HG02763 (cell line): ENCODE measurements around the gene THADA.

Source experiments
- ATAC-seq: cut with Tn5 transposase; IDR thresholded peaks from one replicate; pipeline ENCODE4 v1.9.1; 2021; ENCODE audit warnings: mild to moderate bottlenecking, moderate library complexity; ENCODE audit not compliant: unreplicated experiment

Gene THADA

DNA sequence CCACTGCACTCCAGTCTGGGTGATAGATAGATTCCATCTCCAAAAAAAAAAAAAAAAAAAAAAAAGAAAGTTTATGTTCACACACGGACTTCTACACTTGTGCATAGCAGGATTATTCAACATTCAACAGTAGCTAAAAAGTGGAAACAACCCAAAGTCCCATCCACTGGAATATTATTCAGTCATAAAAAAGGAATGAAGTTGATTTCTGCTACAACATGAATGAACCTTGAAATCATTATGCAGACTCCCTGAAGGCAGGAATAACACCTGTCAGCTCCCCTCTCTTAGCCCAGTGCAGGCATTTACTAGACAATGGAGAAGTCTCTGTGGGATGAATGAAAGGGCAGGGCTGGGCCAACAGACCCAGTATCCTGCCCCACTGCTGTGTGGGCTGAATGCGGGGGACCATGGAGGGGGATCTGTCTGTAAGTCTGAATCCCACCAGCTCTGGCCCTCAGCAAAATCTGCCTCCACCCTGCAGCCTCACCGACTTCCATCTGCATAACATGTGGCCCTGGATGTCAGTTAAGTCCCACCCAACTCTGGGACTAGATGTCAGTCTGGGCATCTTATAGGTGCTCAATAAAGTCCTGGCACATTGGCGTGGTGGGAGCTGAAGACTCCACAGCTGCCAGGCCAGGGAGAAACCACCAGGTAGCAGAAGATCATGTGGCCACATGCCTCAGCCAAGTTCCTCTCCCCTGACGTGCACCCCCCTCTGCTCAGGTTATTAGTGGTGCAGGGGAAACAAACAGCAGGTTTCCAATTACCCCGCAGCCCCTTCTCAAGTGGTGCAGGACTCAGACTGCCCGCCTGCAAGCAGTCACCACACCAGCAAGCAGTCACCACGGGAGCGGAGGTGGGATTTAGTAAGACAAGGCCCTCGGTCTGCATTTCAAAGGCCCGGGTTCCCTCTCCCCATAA is 378.3 kb downstream of the THADA start:
- ATAC-seq: no peak

- no peak for ATAC-seq
Observed at GRCh38 chr2:43216629-43217028, 379.2 kb downstream of the THADA start.

GRCh38 chr2:43215673-43216255 is 380.1 kb downstream of the THADA start:
- ATAC-seq: no peak

DNA sequence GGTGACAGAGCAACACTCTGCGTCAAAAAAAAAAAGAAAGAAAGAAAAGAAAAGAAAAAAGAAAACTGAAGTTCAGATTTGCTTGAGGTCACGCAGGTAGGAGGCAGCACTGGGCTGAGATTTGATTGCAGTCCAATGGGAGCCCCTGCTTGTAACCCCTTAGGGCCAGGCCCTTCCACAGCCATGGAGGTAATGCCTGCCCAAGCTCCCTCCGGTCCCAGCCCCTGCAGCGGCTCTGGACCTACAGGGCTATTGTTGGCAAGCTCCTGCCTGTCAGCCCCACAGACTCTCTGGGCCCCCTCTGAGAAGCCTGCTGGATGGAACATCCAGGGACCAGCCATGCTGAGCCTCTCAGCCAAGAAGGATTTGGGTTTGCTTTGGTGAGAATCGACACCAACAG is 381.6 kb downstream of the THADA start:
- no peak for ATAC-seq

DNA sequence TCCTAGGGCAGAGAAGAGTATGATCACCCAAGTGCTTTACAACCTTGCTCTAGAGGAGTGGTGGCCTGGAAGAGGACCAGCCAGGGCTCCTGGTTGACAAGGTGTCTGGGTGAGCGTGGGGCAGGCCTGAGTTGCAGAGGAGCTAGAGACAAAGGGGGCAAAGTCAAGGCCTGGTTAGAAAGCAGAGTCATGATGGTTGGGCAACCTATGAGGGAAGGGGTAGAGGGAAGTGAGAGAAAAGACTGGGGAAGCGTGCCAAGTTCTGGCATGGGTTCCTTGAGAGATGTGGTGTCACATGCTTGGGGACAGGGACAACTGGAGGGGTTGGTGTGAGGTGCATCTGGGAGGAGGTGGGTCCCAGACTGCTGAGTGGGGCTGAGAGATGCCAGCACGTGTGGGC is 382.9 kb downstream of the THADA start:
- no peak for ATAC-seq

GRCh38 chr2:43212216-43212835 is 383.5 kb downstream of the THADA start:
- no peak for ATAC-seq

DNA sequence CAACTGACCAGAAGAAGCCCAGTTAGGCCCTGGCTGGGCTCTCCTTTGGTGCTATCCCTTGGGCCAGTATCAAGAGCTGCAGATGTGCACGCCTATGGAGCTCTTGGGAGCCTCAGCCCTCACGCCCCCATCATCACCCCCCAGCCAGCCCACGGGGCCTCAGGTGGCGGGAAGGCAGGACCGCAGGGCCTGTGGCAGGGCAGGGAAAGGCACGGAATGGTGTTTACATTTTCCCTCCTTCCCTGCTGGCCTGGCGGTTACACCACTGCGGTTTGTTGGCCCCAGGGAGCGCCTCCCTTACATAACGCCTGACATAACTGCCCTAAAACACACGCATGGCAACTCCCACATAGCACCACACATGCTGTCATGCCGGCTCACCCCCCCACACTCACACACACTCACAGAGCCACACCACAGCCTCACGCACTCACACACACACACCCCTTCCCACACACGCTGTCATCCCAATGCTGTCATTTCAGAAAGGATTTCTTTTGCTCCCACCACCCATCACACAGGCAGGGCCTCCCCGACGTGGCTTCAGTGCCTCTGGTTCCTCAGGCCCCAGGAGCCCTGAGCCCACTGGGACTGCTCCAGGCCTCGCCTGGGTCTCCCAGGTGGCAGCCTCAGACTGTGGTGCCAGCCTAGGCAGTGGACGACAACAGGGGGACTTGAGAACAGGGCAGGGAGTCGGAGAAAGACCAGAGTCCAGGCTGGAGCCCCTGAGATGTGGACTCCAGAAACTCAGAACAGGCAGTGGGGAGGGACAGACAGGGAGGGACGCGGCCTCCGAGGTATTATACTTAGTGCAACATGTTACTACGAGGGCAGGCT is 385.2 kb downstream of the THADA start:
- ATAC-seq: no peak

DNA sequence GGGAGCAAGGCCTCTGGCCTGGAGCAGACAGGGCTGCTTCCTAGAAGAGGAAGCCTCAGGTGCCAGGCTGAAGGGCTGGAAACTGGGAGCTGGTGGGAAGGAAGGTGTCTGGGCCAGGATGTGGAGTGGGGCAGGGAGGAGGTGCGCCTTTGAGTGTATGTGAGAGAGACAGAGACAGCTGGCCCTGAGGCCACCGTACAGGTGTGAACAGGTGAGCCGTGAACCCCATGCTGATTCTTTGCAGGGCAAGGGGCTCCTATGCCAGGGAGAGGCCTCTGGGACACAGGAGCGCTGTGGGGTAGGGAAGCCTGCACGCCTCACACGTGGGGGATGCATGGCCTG is 385.7 kb downstream of the THADA start:
- no peak for ATAC-seq

DNA sequence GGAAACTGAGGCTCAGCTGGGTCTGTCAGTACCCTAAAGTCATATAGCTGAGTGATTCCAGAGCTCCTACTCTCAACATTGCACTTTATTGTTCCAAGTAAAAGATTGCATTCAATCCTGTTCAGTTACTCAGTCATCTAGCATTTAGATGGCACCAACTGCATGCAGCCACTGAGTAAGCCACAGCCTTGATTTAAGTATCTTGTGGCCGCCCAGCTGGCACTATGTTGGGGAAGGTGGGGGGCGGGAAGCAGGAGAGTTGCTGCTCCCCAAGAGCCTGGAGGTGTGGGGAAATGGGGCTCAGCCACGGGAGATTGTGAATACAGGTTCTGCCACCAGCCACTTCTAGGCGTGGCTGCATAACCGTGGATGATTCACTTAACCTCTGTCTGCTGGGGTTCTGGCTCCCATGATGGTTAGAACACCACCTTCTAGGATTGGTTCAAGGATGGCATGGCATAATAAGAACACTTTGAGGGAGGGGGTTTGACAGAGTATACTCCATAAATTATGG is 386.6 kb downstream of the THADA start:
- ATAC-seq: no peak

DNA sequence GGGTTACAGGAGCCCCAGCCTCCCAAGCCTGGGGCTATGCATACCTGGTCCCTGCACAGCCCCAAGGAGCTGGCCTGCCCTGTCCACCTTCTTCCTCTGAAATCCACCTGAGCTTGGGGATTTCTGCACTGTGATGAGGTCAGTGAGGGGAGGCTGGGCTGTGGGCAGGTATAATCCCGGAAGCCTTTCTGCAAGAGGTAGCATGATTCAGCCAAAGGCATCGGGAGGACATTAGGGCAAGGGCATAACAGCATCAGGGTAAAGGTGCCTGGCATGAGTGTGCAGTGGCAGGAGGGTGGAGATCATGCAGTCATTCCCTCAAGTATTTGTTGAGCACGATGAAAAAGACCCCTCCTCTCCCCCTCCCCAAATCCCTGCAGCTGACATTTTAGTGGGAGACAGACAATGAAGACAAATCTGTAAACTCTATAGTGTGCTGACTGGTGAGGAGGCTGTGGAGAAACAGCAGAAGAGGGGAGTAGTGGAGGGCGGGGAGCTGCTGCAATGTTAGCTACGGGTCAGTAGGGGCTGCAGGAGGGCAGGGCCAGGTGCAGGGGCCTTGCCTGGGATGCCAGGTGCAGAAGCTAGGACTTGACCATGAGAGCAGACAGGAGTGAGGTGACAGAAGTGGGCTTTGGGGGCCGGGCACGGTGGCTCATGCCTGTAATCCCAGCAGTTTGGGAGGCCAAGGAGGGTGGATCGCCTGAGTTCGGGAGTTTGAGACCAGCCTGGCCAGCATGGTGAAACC is 388.1 kb downstream of the THADA start:
- ATAC-seq: no peak

DNA sequence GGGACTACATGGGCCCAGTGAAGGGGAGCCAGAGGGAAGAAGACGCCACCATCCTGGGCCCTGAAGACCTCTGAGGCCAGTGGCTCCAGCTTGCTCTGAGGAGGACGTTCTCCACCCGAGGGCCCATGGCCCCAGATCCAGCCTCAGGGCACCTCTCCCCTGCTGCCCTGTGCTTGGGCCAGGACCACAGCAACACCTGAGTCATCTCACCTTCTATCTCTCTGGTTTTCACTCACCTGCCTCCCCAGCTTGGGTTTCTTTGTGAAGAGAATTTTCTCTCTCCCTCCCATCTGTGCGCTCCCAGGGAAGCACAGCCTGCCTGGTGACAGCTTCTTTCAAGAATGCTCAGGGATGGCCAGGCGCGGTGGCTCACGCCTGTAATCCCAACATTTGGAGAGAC is 389.2 kb downstream of the THADA start:
- ATAC-seq: no peak

DNA sequence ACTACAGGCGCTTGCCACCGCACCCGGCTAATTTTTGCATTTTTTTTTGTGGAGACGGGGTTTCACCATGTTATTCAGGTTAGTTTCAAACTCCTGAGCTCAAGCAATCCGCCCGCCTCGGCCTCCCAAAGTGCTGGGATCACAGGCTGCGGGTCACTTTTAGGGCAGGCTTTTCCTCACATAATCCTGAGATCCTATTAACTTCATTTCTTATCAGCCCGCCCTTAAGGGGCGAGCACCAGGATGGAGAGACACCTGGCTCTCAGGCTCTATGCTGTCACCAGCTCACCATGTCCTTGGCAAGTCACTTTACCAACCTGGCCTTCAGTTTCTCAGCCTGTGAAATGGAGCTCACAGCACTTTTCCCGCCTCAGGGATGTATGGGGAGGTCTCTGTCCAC is 392.5 kb downstream of the THADA start:
- no peak for ATAC-seq

DNA sequence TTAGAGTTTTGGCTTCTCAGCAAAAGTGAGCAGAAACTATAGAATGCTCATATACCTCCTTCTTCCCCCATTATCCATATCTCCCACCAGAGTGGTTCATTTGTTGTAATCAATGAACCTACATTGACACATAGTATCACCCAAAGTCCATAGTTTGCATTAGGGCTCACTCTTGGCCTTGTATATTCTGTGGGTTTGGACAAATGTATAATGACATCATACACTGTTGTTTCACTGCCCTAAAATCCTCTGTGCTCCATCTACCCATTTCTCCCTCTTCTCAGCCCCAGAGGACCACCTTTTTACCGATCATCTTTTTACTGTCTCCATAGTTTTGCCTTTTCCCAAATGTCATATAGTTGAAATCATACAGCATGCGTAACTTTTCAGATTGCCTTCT is 393.5 kb downstream of the THADA start:
- ATAC-seq: no peak

DNA sequence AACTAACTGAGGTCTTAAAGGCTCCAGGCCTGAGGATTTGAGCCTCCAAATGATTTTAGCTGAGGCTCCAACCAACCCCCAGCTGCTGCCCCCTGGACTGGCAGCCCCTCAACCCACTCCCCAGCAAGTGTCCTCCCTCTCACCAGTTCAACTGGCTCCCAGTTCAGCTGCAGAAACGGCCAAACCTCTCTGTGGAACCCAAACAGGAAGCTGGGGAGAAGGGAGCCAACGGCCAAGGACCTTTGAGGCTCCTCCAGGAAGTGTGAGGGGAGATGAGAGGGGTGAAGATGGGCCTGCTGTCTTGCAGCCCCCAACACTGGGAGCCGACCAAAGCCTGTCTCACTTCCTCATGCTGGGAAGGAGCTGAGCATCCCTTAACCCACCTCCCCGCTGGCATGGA is 394.3 kb downstream of the THADA start:
- no peak for ATAC-seq

DNA sequence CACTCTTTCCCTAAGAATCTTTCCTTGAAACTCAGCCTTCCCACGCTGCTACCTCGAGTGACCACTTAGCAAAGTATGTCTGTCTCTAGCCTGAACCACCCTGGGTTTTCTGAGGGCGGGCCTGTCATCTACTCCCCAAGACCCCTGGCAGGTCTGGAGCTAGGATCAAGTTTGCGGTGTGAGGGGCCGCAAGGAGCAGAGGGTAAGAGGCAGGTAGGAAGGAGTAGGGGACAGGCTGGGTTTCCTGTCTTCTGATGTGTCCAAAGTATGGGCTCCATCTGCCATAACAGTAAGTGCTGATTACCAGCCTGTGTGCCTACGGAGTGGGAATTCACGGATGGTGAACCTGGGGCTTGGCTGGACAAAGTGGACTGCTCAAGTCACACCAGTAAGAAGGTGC is 394.8 kb downstream of the THADA start:
- ATAC-seq: no peak

DNA sequence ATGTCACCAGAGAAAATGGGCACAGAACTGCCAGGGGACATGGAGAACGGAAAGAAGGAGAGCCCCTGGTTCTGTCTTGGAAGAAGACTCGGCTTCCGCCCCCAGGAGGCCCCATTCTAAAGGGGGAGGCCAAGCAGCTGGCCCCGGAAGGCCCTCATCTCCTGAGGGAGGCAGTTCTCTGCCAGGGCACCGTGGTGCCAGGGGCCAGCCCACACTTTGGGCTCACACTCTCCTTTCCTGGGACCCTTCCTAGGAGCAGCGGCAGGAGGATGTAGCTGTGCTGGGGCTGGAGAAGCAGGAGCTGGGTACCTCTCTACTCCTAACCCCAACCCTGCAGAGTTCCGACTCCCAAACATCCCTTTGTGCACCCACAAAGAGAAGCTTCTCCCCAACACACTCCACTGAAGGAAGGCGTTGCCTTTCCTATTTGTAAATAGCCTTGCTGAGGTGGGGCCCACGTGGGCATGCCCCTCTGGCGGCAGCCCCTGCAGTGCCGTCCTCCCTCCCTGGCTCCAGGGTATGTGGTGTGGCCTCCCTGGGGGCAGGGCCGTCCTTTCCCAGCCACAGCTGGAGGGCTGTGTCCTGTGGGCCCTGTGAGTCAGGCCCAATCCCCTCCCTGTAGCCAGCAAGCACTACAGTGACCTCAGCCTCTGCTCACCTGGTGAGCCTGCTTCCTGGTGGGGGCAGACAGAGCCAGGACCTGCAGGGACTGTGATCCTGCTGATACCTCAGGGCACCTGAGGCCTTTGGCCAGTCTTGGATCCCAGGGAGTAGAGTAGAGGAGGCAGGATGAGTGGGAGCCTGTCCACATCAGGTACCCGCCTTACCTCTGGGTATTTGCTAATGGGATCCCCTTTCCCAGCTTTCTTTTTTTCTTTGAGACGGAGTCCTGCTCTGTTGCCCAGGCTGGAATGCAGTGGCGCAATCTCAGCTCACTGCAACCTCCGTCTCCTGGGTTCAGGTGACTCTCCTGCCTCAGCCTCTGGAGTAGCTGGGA is 396.0 kb downstream of the THADA start:
- ATAC-seq: no peak

DNA sequence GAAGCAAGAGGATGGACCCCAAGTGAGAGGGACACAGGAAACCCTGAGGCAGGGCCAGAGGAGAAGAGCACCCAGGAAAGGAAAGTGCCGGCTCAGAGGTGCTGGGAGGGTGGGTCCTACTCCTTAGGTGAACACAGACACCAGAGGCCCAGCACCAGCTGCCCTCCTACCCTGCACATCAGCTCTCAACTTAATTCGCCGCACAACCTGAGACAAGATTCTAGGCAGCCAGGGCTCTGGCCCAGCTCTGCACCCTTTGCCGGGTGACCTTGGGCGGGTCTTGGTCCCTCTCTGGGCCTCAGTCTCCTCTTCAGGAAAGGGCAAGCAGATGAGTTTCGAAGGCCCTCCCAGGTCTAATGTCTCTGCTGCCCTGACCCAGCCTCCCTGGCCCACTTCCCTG is 397.6 kb downstream of the THADA start:
- ATAC-seq: no peak

DNA sequence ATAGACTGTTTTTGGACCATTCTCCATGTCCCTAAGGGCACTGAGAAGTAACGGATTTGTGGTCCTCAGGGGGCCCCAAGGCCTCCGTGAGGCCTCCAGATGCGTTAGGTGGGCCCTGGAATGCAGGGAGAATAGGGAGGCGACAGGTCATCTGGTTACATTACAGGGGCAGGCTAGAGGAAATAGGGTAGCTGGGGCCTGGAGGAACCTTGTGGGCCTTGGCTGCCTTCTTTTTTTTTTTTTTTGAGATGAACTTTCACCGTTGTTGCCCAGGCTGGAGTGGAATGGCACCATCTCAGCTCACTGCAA is 398.3 kb downstream of the THADA start:
- ATAC-seq: no peak
